ENCODE results near the gene MYO9B.
"Not testable (repeated sequence)": the region's sequence is repeated elsewhere in the genome, so short reads cannot be mapped to it uniquely, and the experiment has no call there.

DNA sequence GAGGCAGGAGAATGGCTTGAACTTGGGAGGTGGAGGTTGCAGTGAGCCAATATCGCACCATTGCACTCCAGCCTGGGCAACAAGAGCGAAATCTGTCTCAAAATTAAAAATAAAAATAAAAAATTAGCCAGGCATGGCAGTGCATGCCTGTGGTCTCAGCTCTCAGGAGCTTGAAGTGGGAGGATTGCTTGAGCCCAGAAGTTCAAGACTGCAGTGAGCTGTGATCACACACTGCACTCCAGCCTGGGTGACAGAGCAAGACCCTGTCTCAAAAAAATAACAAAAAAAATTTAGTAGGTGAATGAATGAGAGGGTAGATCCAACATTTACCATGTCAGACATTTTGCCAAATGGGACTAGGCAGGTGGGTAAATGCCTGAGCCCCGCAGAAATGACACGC is 31.4 kb downstream of the MYO9B start:
- TF ChIP-seq, protein P1, sequence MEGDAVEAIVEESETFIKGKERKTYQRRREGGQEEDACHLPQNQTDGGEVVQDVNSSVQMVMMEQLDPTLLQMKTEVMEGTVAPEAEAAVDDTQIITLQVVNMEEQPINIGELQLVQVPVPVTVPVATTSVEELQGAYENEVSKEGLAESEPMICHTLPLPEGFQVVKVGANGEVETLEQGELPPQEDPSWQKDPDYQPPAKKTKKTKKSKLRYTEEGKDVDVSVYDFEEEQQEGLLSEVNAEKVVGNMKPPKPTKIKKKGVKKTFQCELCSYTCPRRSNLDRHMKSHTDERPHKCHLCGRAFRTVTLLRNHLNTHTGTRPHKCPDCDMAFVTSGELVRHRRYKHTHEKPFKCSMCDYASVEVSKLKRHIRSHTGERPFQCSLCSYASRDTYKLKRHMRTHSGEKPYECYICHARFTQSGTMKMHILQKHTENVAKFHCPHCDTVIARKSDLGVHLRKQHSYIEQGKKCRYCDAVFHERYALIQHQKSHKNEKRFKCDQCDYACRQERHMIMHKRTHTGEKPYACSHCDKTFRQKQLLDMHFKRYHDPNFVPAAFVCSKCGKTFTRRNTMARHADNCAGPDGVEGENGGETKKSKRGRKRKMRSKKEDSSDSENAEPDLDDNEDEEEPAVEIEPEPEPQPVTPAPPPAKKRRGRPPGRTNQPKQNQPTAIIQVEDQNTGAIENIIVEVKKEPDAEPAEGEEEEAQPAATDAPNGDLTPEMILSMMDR (IDR thresholded peaks at IDR 0.05), result not testable (repeated sequence)
- TF ChIP-seq, protein P2, sequence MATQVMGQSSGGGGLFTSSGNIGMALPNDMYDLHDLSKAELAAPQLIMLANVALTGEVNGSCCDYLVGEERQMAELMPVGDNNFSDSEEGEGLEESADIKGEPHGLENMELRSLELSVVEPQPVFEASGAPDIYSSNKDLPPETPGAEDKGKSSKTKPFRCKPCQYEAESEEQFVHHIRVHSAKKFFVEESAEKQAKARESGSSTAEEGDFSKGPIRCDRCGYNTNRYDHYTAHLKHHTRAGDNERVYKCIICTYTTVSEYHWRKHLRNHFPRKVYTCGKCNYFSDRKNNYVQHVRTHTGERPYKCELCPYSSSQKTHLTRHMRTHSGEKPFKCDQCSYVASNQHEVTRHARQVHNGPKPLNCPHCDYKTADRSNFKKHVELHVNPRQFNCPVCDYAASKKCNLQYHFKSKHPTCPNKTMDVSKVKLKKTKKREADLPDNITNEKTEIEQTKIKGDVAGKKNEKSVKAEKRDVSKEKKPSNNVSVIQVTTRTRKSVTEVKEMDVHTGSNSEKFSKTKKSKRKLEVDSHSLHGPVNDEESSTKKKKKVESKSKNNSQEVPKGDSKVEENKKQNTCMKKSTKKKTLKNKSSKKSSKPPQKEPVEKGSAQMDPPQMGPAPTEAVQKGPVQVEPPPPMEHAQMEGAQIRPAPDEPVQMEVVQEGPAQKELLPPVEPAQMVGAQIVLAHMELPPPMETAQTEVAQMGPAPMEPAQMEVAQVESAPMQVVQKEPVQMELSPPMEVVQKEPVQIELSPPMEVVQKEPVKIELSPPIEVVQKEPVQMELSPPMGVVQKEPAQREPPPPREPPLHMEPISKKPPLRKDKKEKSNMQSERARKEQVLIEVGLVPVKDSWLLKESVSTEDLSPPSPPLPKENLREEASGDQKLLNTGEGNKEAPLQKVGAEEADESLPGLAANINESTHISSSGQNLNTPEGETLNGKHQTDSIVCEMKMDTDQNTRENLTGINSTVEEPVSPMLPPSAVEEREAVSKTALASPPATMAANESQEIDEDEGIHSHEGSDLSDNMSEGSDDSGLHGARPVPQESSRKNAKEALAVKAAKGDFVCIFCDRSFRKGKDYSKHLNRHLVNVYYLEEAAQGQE (IDR thresholded peaks at IDR 0.05; ENCODE audit: insufficient read depth in 1 of 2, low read depth in 2 of 2, low read length in 1 of 2), result not testable (repeated sequence)

All from Panc1 (cell line).